ENCODE measurements around the gene CLEC4E.

CLEC4E gene

GRCh38 chr12:8491646-8492530 lies 48.8 kb downstream of the CLEC4E start:
- DNase-seq (ENCODE audit: low read depth), result no peak
- H3K4me3 ChIP-seq (ENCODE audit: low read length), result no peak overlapping the region
- no peak for TF ChIP-seq CTCF (conservative IDR thresholded peaks at IDR 0.05; ENCODE audit: low read depth, low read length)

Data from retinal pigment epithelial cell (primary cell).